Epidermal melanocyte (primary cell): Measurements from ENCODE around the gene NOLC1.

Source experiments
- DNase-seq: peaks from one replicate; pipeline ENCODE4 v3.0.0; 2011; ENCODE audit warnings: low spot score; ENCODE audit not compliant: insufficient read length

Gene NOLC1

DNA sequence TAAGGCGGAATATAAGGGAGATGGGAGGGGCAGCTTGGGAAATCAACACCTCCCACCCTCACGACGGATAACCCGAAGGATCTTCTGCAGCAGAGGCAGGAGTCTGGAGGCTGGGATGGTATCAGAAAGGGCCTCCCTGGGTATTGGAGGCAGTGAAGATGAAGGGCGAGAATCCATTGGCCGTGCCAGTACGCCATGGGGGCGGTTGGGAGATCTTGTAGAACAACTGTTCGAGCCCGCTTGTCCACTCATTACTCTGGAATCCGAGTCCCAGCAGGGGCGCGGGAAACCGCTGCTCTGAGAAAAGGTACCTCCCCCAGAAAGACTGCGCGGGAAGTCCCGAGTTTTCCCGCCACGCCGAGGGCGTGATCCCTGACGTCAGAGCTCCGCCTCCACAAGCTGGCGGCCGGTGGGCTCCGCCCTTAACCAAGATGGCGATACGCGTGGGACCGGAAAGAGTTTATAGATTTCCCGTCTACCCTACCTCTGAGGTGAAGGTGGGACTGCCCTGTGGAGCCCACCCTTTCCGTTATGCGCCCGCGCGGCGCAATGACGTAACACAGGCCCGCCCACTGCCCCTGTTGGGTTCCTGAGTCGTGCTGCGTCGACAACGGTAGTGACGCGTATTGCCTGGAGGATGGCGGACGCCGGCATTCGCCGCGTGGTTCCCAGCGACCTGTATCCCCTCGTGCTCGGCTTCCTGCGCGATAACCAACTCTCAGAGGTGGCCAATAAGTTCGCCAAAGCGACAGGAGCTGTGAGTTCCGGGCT is at the start of gene NOLC1:
TSS of gene NOLC1 (plus strand) at position 616 of the 771 bp plus-strand sequence. CDS start at position 638, 22 bp downstream.
- DNase-seq: peak; percentile 95

DNA sequence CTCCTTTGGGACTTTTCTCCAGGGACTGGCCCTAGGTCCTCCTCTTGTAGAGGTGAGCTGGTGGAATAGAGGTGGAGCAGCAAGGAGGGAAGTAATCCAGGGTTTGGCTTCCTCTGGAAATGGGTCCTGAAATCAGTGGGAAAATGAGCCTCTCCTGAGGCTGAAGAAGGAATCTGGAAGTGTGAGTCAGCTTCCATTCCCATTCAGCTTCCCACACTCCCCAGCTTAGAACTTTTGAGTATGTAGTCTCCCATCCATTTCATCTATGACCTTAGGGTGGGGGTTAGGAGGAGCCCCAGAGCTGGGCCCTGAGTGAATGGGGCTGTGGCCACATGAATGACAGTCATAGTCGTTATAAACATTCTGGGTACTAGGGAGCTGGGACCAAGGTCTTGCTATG is 49.8 kb upstream of the NOLC1 start:
- DNase-seq: no peak

DNA sequence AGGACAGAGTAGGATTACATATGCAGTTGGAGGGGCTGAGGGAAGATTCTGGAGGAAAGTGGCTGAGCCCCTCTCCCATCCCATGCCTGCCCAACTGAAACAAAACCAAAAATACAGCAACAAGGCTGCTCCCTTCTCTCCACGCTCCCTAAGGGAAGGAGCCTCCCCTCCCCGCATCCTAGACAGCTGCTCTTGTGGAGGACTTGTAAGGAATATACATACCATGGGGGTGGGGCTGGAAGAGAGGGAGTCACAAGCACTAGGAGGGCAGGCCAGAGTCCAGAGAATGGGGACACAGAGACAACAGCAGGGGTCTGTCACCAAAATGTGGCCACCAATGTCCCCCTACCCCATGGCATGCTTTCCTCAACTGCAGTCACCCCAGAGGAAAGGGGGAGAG is 45.2 kb upstream of the NOLC1 start:
- no peak for DNase-seq

DNA sequence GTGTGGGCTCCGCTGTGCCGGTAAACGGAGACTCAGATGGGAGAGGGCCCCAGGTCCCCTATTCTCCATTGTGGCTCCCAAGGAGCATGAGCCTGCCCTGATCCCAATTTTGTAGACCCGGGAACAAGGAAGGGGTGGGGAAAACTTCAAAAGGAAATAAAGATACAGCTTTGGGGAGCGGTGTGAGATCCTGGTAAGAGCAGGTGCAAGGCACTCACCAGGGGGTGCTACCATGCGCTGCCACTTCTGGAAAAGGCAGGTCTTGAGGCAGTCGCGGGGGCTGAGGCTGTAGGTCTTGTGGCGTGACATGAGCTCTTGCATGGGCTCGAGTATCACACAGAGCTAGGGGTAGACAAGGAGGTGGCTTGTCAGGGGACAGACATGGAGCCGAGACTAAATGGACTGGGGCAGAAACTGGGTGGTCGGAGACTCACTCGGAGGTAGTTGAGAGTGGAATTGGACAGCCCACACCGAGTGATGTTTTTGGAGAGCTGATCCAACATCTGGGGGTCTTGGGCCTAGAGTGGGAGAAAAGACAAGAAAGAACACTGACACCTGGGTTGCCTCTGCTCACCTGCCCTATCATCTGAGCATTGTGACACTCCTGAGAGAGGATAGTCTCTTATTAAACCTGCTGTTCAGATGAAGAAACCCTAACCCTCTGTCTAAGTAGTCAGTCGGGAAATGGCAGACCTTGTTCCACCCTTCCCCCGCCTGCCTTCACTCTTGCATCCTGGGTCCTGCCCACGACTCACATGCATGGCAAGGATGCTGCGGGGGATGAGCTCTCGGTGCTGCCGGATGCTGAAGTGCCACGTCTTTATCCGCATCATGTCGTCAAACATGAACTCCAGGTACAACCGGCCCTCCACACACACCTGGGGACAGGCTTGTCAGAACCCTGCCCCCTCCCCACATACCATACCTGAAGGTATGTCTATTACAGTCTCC is 42.7 kb upstream of the NOLC1 start:
- no peak for DNase-seq

DNA sequence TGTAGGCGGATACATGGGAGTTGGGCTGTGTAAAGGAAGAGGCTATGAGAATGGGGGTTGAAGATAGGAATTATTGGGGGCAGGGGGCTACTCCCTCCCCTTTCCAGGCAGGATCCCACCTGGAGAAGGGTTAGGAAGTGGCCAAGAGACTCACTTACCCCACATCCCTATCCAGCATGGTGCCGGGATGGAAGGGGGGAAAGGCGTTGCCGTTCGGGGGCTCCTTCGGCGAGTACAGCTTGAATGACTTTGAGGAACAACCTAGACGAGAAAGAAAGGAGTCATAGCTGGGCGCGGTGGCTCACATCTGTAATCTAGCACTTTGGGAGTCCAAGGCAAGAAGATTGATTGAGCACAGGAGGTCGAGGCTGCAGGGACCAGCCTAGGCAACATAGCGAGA is 40.9 kb upstream of the NOLC1 start:
- DNase-seq: no peak

GRCh38 chr10:102112210-102112817 is 39.9 kb upstream of the NOLC1 start:
- no peak for DNase-seq

- no peak for DNase-seq
These were observed 38.8 kb upstream of the NOLC1 start for GRCh38 chr10:102113261-102113955.

GRCh38 chr10:102113956-102114857 is 38.0 kb upstream of the NOLC1 start:
- DNase-seq: no peak

- no peak for DNase-seq
These were observed 37.1 kb upstream of the NOLC1 start for GRCh38 chr10:102114861-102115618.

GRCh38 chr10:102115775-102116174 is 36.4 kb upstream of the NOLC1 start:
- DNase-seq: no peak

DNA sequence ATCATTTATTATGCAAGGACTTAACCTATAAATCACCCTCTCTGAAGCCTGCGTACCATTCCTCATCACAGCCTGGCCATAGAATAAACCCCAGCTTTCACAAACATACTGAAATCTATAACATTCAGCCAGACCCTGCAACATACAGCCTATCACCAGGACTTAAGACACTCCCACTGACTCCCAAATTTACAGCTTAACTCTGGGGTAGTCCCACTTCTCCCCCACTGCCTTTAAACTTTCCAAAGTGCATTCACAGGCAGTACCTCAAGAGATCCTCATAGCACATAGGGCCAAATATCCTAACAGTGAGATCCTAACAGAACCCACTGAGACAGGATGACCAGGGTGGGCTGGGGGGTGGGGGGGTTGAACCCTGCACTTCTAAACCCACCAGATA is 35.5 kb upstream of the NOLC1 start:
- no peak for DNase-seq

GRCh38 chr10:102117391-102118159 is 34.6 kb upstream of the NOLC1 start:
- no peak for DNase-seq

GRCh38 chr10:102118867-102119266 is 33.3 kb upstream of the NOLC1 start:
- no peak for DNase-seq

DNA sequence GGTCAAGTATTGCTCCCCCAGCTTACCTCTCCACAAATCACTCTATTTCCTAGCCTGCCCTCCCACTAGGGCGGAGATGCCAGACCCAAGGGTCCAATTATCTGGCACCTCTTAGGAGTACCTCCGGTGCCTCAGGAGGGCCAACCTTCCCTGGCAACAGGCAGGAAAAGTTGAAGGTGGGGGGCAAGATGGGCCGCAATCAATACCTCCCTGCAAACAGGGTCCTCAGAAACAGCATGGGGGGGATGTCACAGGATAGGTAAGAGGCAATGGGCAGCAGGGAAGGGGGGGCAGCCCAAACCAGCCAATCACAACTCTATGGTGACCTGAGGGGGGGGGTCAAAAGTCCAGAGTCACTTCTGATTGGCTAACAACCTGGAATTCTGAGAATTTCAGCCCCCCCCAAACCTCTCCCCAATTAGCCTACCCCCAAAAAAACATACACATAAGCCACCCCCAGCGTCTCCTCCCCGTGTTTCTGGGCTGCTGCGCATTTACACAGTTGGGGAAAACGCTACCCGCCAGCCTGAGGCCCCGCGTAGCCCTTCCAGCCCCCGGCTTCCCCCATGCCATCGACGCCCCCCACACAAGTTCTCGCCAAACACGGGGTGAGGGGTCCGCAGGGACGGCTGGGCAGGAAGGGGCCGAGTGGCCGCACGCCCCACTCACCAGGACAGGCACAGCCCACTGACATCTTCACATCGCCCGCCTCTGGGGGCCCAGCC is 32.6 kb upstream of the NOLC1 start:
- peak; percentile 60 for DNase-seq

- DNase-seq: peak; percentile 66
These were observed 31.8 kb upstream of the NOLC1 start, which contains the start of gene LDB1 for GRCh38 chr10:102120142-102120990. Gene LDB1, minus strand, starts transcription at chr10:102120368. Its CDS starts 258 bp downstream, at chr10:102120110.

DNA sequence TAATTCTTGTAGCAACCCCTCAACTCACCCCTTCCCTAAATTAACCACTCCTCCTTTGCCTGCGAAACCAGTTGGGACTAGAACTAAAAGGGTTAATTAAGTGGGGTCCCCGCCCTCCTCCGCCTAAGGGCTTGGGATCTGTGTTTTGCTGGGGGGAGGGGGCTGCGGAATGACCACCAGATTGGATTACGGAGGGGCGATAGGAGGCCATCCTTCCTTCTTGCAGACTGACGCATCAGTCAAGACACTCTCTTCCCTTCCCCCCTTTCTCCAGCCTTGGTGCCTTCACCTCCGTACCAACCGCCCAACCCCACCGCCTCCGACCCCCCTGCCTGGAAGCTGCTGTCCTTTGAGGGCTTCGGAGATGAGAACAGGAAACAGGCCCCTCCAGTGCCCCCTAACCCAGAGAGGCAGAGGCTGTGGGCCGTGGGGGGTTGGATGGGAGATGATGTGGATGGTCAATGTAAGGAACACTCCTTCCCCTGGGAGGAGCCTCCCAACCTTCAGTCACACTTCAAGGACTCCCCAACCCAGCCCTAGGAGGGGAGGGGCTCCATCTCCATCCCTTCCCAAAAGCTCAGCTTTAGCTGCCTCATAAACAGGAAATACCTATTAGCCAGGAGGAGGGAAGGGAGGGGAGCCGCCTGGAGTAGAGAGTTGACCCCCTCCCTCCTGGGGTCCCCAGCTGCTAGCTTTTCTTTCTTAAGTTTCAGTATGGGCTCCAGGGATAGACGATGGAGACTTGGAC is 31.0 kb upstream of the NOLC1 start:
- DNase-seq: no peak
